Hippocampal formation (tissue), 2 donors: ENCODE data around the gene CSRNP3.
A peak's percentile ranks its signal among the peaks of the same experiment; 100 is the strongest.

Experiments used
- DNase-seq, 2 donors: peaks; one replicate each; lab custom pipeline; 2025; lab: John Stamatoyannopoulos, UW

Gene CSRNP3

GRCh38 chr2:165471349-165471950 is 2.0 kb downstream of the CSRNP3 start:
- peak in 1 of 2 donors; percentile 64 for DNase-seq

- peak in 1 of 2 donors; percentile 23 for DNase-seq
Observed at GRCh38 chr2:165472922-165473321, 3.4 kb downstream of the CSRNP3 start.

- no peak for DNase-seq
Observed at GRCh38 chr2:165474619-165475276, 5.2 kb downstream of the CSRNP3 start.

GRCh38 chr2:165475277-165476004 is 5.9 kb downstream of the CSRNP3 start:
- DNase-seq, result no peak

- DNase-seq, result no peak
Observed at GRCh38 chr2:165479856-165480255, 10.4 kb downstream of the CSRNP3 start.

GRCh38 chr2:165494573-165494972 is 25.1 kb downstream of the CSRNP3 start:
- DNase-seq, result no peak

- DNase-seq, result no peak
Observed at GRCh38 chr2:165497659-165498317, 28.3 kb downstream of the CSRNP3 start.

GRCh38 chr2:165499131-165499530 is 29.6 kb downstream of the CSRNP3 start:
- DNase-seq, result no peak

- no peak for DNase-seq
Observed at GRCh38 chr2:165500001-165500400, 30.5 kb downstream of the CSRNP3 start.

GRCh38 chr2:165500816-165501215 is 31.3 kb downstream of the CSRNP3 start:
- DNase-seq, result no peak

- no peak for DNase-seq
Observed at GRCh38 chr2:165505514-165505913, 36.0 kb downstream of the CSRNP3 start.

- DNase-seq, result no peak
Observed at GRCh38 chr2:165508927-165509326, 39.4 kb downstream of the CSRNP3 start.

- no peak for DNase-seq
Observed at GRCh38 chr2:165513479-165513878, 44.0 kb downstream of the CSRNP3 start.

- DNase-seq, result no peak
Observed at GRCh38 chr2:165518611-165519010, 49.1 kb downstream of the CSRNP3 start.

- no peak for DNase-seq
Observed at GRCh38 chr2:165522719-165523118, 53.2 kb downstream of the CSRNP3 start.

- DNase-seq, result no peak
Observed at GRCh38 chr2:165524720-165525119, 55.2 kb downstream of the CSRNP3 start.

GRCh38 chr2:165528691-165529090 is 59.2 kb downstream of the CSRNP3 start:
- DNase-seq, result no peak

- no peak for DNase-seq
Observed at GRCh38 chr2:165529130-165529529, 59.6 kb downstream of the CSRNP3 start.

GRCh38 chr2:165533331-165533730 is 63.8 kb downstream of the CSRNP3 start:
- DNase-seq, result no peak

- no peak for DNase-seq
Observed at GRCh38 chr2:165535471-165535870, 66.0 kb downstream of the CSRNP3 start.

- no peak for DNase-seq
Observed at GRCh38 chr2:165536851-165537499, 67.5 kb downstream of the CSRNP3 start.

- no peak for DNase-seq
Observed at GRCh38 chr2:165539985-165540384, 70.5 kb downstream of the CSRNP3 start.
